ENCODE data around the gene SLC6A4.

The SLC6A4 gene

GRCh38 chr17:30203471-30203981 lies 32.0 kb downstream of the SLC6A4 start:
- TF ChIP-seq SIN3A (IDR thresholded peaks at IDR 0.05; ENCODE audit: borderline replicate concordance, insufficient read depth, low read length) (no peak), FOXP2 (optimal IDR thresholded peaks at IDR 0.05; ENCODE audit: borderline replicate concordance, extremely low read depth, extremely low read length, insufficient read depth) (no peak), REST (IDR thresholded peaks at IDR 0.05; ENCODE audit: insufficient read depth in 1 of 2, low read depth in 2 of 2, low read length in 2 of 2) (no peak), POLR2AphosphoS5 (IDR thresholded peaks at IDR 0.05; ENCODE audit: low read depth, low read length) (no peak), TAF1 (IDR thresholded peaks at IDR 0.05; ENCODE audit: borderline replicate concordance, insufficient read depth, low read length) (no peak)

DNA sequence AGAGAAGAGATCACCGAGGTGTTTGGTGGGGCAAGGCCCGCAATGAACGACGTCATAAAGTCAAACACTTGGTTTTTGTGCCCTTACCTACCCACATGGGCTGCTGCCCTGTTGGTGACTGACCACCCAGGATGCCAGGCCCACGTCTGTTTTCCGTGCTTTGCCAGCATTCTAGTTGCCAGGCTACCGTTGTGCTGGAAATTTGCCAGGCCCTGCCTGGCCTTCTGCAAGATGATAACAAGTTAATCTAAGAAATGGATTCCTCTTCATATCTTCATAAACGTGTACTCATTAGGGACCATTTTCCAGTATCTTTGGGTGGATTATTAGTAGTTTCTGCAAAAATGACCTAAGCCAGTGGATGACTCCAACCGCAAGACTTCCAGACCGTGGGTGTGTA lies 35.4 kb downstream of the SLC6A4 start:
- TF ChIP-seq POLR2AphosphoS5 (IDR thresholded peaks at IDR 0.05; ENCODE audit: low read depth, low read length) (no peak), SIN3A (IDR thresholded peaks at IDR 0.05; ENCODE audit: borderline replicate concordance, insufficient read depth, low read length) (no peak), TAF1 (IDR thresholded peaks at IDR 0.05; ENCODE audit: borderline replicate concordance, insufficient read depth, low read length) (no peak), REST (IDR thresholded peaks at IDR 0.05; ENCODE audit: insufficient read depth in 1 of 2, low read depth in 2 of 2, low read length in 2 of 2) (no peak), FOXP2 (optimal IDR thresholded peaks at IDR 0.05; ENCODE audit: borderline replicate concordance, extremely low read depth, extremely low read length, insufficient read depth) (no peak)

DNA sequence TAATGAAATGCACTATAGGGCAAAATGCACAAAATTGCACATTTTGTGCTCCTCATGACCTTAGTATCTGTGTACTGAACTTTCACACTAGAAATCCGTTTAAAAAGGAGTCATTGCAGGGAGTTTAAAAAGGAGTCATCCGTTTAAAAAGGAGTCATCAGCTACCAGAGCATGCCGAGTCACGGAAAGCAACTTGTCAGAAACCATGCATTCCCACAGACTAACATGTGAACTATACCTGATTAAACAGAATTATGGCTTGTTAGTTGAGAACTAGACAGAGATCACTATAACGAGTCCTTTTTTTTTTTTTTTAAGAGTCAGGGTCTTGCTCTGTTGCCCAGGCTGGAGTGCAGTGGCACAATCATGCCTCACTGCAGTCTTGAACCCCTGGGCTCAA lies 35.9 kb downstream of the SLC6A4 start:
- TF ChIP-seq REST (IDR thresholded peaks at IDR 0.05; ENCODE audit: insufficient read depth in 1 of 2, low read depth in 2 of 2, low read length in 2 of 2) (no peak), SIN3A (IDR thresholded peaks at IDR 0.05; ENCODE audit: borderline replicate concordance, insufficient read depth, low read length) (no peak), TAF1 (IDR thresholded peaks at IDR 0.05; ENCODE audit: borderline replicate concordance, insufficient read depth, low read length) (no peak), POLR2AphosphoS5 (IDR thresholded peaks at IDR 0.05; ENCODE audit: low read depth, low read length) (no peak), FOXP2 (optimal IDR thresholded peaks at IDR 0.05; ENCODE audit: borderline replicate concordance, extremely low read depth, extremely low read length, insufficient read depth) (no peak)

- TF ChIP-seq REST (IDR thresholded peaks at IDR 0.05; ENCODE audit: insufficient read depth in 1 of 2, low read depth in 2 of 2, low read length in 2 of 2), result no peak
- no peak for TF ChIP-seq TAF1 (IDR thresholded peaks at IDR 0.05; ENCODE audit: borderline replicate concordance, insufficient read depth, low read length)
- TF ChIP-seq POLR2AphosphoS5 (IDR thresholded peaks at IDR 0.05; ENCODE audit: low read depth, low read length), result no peak
Observed at GRCh38 chr17:30197416-30197815, 38.1 kb downstream of the SLC6A4 start.

DNA sequence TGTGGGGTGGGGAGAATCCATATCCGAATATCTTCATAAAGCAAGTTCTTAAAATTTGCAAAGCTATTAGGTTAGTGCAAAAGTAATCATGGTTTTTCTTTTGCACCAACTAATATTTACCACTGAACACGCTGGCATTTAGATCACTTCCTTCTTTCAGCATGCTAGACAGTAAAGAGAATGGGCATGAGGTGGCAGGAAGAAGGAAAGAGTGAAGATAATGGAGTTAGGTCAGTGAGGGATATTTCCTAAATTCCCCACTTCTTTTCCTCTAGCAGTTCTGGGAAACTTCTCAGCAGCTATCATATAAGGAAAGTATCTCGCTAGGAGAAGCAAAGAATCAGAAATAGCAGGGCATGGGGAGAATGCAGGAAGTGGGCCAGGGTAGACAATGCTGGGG lies 39.0 kb downstream of the SLC6A4 start:
- TF ChIP-seq TAF1 (IDR thresholded peaks at IDR 0.05; ENCODE audit: borderline replicate concordance, insufficient read depth, low read length) (no peak), POLR2AphosphoS5 (IDR thresholded peaks at IDR 0.05; ENCODE audit: low read depth, low read length) (no peak), REST (IDR thresholded peaks at IDR 0.05; ENCODE audit: insufficient read depth in 1 of 2, low read depth in 2 of 2, low read length in 2 of 2) (no peak), FOXP2 (optimal IDR thresholded peaks at IDR 0.05; ENCODE audit: borderline replicate concordance, extremely low read depth, extremely low read length, insufficient read depth) (no peak), SIN3A (IDR thresholded peaks at IDR 0.05; ENCODE audit: borderline replicate concordance, insufficient read depth, low read length) (no peak)
